ENCODE measurements around the gene PDE4B.

The PDE4B gene

DNA sequence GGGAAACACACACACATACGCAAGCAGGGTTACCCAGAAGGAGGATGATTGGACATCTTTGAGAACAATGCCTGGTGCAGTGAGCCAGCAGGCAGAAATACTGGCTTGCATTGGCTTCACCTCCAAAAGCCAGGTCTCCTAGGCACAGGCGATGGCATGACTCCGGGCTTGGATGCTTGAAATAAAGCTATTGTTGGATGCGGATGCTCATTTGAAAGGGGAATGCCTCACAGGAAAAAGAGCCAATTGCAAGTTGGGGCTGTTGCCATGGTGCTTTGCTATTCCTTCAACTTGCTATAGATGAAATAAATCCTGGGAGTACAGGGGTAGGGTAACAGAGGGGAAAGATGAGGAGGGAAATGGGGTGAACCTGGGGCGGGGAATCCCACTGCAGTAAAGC is 560.6 kb downstream of the PDE4B start:
- DNase-seq (ENCODE audit: low read depth in 1 of 2, low spot score in 1 of 2): no peak

DNA sequence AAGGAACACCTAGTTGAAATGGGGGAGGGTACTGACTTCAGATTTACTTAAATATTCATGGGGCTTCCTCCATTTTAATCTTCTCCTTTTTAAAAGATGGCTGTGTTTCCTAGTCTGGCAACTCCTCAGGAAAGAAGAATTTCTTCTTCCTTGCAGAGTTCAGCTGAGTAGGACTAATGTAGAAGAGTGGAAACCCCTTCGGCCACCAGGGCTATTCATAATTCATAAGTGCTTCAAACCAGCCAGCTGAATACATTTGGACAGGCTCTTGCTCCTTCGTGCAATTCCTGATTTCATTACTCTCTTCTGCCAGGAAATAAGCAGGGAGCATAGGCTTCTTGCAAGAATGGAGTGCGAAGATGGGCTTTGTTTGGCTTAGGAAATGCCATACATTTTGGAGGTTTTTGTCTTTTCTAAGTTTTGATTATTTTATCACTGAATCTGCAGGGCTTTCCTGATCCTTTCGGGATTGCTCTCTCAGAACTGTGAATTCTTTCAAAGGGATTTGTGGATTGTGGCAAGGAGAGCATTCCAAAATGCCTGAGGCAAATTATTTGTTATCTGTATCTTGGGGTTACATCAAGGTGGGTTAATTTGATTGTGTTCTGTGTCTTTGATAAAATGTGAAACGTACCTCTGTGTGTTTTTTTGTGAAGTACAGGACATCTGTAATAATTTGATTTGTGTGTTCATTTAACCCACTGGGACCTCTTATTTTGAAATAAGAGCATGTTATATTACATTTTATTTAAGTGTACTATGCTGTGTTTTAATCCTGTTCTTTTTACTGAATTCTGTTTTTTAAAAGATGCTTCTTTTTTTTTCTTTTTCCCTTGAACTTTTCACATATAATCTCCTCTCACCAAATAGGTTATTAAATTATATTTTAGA is 561.9 kb downstream of the PDE4B start:
- no peak for DNase-seq (ENCODE audit: low read depth in 1 of 2, low spot score in 1 of 2)

DNA sequence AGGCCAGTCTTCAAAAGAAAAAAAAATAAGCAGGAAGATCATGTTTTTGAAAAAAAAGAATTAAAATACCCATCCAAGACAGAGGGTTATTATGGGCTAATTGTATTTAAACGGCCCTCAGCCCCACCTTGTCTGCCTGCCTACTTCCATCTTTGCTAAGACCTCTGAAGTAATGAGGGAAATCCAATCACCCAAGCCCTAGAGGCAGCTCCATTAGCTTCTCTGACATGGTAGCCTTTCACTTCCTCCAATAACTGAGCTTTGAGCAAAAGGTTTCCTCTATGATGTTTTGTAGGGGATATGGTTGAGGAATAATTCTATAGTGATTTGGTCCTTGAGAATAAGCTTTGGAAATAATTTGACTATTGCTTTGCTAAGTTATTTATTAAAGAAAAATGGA is 563.1 kb downstream of the PDE4B start:
- DNase-seq (ENCODE audit: low read depth in 1 of 2, low spot score in 1 of 2): no peak

DNA sequence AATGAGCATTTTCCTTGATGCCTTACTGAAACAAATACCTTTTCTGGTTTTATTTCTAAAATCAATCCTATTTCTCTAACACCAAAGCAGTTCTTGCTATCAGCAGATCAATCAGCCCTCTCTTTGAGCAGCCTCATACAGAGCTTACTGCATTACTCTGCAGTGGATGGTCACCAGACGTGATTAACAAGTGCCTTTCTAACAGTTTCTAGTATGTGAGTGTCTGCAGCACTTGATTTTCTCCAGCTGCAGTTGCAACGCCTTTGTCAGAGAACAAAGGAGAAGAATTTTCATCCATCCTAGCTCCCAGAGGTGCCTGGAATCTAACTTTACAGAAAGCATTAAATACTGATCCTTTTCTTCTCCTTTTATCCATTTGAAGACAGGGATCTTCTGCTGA is 563.9 kb downstream of the PDE4B start:
- DNase-seq (ENCODE audit: low read depth in 1 of 2, low spot score in 1 of 2): no peak

DNA sequence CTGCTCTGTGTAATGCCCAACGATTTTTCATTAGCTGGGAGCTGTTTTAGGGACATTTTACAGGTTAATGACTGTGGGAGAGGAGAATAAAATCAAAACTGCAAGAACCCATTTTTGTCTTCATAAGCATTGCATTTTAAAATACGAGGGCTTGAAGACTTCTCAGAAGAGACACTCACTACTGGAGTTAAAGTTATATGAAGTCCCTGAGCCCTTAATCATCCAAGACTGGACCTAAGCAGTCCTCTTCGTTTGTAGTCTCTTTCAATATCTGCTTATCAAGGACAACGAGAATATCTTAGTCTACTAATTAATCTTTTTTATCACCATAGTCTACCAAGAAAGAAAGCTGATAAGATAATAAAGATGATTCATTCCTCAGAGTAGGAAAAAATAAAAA is 564.3 kb downstream of the PDE4B start:
- no peak for DNase-seq (ENCODE audit: low read depth in 1 of 2, low spot score in 1 of 2)

DNA sequence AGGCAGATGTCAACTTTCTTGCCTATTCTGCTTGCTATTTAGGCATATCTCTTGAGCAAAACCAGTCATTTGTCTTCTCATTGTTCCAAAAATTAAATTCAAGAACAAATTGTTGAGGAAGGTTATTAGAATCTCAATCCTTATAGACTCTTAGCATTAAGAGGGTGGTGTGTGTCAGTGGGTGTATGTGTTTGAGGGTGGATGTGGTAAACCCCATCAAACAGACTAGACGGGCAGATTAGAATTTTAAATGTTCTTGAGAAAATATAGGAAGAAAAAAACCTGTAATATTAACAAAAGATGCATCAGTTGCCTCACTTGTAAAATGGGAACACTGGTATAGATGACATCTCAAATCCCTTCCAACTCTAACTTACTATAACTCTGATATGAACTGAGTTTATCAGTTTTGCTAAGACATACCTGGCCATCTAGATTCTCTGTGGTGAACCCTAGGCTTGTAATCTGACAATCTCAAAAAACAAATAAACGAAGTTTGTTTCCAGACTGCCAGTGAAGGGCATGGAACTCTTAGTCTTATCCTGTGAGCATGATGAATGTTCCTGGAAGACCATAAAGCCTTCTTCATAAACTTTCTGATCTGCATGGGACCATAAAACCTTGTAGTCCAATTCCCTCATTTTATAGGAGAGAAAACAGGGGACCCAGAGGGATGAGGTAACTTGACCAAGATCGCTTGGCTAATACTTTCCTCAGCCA is 564.9 kb downstream of the PDE4B start:
- DNase-seq (ENCODE audit: low read depth in 1 of 2, low spot score in 1 of 2): no peak

DNA sequence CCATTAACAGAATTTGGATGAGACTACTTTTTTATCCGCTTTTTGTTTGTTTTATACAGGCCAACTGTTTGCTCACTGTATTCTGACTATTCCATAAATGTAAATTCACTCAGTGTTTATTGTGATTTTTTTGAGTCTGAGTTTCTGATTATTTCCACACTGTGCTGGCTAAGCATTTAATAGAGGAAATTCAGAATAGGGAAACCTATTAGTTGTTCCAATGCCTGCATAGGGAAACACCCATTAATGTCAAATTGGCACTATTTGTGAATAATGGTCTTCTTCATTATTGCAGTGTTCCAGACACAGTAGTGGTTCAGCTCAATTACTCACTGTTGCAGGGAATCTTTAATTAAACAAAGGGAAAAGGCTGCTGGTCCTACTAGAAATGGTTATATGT is 566.6 kb downstream of the PDE4B start:
- no peak for DNase-seq (ENCODE audit: low read depth in 1 of 2, low spot score in 1 of 2)

DNA sequence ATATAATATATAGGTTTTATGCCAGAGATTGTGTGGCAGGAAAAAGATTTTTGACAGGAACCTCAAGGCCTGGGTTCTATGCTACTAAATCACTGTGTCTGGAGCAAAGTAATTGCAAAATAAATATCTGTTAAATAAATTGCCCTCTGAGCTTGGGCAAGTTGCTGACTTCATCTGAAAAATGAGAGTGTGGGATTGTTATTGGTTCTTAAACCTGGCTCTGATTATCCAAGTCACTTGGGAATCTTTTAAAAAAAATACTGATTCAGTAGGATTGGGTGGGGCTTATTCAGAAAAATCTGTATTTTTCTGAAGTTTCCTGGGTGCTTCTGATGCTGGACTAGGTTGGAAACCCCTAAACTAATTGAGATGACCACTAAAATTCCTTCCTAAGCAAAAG is 567.1 kb downstream of the PDE4B start:
- DNase-seq (ENCODE audit: low read depth in 1 of 2, low spot score in 1 of 2): no peak

DNA sequence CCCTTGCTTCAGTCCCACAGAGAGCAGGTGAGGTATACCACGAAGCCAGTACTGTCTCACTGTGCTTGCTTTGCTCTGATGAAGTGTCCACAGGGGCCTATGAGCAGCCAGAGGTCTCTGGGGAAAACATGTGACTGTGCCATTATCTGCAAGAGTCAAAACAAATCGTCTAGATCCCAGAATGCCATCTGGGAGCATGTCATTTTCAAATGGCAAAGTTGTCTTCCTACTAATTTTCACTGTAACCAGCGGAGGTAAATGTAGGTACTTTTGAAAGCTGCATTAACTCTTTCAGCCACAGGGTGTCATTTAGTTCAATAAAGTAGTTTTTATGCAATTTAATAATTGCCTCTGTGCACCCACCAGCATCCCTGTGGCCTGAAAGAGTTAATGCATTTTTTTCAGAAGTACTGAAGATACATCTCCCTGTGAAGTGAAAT is 567.6 kb downstream of the PDE4B start:
- no peak for DNase-seq (ENCODE audit: low read depth in 1 of 2, low spot score in 1 of 2)

DNA sequence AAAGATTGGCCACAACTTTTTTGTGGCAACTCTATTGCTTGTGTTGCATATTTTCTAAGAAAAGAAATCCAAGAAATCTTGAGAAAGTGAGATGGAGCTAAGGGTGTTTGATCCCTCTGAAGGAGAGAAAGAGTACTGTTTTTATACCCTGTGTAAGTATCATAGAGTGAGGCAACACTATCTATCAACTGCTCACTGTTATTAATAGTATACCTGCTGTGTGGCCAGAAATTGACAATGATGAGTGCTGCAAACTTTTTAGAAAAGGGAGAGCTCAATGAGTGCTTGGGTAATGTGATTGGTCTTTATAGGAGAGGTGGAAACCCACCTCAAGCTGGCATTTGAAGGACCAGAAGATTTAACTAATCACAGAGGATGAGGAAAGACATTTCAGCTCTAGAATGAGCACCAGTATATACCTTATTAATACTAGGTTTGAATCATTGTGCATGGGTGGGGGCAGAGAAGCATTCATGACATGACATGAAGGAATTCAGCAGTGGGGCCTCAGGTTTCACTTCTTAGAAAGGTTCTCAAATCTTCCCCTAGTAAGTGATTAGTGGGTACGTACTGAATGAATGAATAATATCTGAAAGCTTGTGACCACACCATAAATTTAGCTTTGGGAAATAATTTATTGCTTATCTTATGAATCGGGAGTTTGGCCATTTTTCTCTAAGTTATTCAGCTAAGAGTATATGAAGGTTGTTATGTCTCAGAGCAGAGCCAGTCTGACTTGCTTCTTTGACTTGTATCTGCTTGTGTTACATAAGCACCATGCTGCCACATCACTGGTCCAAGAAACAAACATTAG is 572.1 kb downstream of the PDE4B start:
- DNase-seq (ENCODE audit: low read depth in 1 of 2, low spot score in 1 of 2): no peak

DNA sequence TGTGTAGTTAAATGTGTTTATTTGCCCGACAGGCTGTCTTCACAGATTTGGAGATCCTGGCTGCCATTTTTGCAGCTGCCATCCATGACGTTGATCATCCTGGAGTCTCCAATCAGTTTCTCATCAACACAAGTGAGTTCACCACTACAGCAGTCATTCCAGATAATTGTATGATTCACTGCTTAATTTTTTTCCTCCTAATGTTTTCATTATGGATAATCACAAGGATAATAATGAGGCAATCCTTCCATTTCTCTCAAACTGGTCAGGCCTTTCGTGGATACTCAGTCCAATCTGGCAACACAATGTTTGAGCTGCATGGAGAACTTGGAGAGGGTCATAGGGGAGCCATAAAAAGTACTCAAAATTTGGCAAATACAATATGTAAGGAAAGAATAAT is 572.9 kb downstream of the PDE4B start:
- no peak for DNase-seq (ENCODE audit: low read depth in 1 of 2, low spot score in 1 of 2)

DNA sequence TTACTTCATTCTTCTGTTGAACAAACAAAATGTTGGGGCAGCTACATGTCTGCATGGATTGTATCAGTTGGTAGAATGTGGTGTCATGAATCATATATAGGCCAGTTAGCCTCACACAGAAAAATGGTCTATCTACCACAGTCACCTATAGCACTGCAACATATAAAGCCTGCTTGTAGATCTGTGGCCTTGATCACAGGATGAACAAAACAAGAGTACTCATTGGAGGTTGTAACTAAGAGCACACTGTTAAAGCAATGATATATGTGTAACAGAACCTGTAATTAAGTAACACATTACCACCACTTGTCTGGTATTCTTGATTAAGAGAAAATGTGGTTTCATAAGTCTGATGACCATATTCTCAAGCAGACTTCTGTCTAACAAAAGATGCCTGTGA is 573.9 kb downstream of the PDE4B start:
- no peak for DNase-seq (ENCODE audit: low read depth in 1 of 2, low spot score in 1 of 2)

DNA sequence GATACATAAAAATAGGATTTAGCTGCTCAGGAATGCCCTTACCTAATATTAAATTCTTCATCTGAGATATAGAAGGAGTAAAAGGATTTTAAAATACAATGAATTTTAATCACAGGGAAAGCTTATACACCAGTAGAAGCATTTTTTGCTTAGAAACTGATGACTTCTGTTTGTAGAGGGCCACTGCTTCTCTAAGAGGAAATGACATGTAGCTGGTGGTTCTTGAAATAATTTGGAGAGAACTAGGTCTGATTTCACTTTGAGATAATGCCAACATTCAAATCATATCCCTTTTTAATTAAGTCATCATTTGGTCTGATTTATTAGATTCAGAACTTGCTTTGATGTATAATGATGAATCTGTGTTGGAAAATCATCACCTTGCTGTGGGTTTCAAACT is 574.7 kb downstream of the PDE4B start:
- DNase-seq (ENCODE audit: low read depth in 1 of 2, low spot score in 1 of 2): no peak

DNA sequence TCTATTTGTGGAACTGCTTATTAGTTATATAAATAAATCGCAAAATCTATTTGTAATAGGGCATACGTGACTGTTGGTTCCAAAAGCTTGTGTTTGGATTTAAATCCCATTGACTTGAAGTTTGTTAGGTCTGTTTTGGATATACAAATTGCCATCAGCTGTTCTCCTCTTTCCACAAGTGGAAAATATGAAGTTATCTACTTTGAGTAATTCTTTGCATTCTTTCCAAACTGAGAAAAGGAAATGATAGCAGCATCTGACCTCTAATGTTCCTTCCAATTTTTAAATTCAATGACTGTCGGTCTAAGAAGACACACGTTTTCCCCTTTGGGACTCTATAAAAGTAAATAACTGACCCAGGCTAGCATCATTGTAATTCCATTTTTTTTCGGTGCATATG is 575.6 kb downstream of the PDE4B start:
- DNase-seq (ENCODE audit: low read depth in 1 of 2, low spot score in 1 of 2): no peak

DNA sequence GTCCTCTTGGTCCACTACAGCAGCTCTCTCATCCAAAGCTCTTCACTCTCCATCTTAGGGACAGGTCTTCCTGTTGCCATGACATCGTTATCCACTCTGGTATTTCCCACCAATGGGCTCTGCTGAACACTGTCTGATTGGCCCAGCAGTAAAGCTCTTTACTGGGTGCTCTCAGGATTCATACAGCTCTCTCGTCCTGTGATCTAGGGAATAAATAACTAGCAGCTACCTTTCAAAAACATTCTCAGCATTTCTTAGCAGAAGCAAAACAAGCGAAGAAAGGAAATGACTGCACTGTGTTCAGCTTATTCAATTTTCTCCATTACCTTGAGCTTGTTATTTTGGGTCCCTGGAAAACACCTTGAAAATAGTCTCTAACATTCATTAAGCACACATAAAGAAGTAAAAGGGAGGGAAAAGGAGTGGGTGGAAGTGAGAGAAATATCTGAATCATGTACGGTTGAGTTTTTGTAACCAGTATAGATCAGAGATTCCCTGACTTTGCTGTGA is 577.8 kb downstream of the PDE4B start:
- DNase-seq (ENCODE audit: low read depth in 1 of 2, low spot score in 1 of 2): no peak

DNA sequence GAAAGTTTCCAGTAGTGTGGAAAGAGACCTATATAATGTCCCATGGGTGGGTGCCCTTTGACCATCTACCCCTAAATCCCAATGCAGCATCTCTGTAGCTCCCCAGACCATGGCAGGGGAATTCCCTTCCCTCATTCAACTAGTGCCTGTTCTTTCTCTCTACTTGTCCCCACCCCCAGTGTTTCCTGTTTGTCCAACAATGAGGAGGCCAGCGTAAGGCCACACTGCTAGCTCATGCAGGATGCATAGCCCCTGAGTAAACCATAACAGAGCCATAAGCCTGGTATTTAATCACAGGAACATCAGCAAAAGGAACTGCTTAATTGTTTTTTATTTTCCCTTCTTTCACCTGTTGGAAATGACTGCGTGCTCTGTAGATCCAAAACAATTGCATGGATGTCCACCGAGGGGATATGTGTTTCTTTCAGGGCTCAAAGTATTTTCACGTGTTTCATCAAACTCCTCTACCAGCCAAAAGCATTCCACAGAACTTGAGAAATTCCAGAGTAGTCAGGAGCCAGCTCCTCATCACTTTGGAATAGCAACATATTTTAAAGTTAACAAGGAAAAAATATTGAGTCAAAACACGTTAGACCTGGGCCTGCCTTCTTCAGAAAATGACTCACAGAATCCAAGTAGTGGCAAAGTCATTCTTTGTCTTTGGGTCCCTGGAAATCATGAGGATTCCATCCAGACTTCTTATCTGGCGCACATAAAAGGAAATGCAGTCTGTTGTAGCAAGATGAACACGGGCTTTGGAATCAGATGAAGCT is 578.7 kb downstream of the PDE4B start:
- DNase-seq (ENCODE audit: low read depth in 1 of 2, low spot score in 1 of 2): no peak

DNA sequence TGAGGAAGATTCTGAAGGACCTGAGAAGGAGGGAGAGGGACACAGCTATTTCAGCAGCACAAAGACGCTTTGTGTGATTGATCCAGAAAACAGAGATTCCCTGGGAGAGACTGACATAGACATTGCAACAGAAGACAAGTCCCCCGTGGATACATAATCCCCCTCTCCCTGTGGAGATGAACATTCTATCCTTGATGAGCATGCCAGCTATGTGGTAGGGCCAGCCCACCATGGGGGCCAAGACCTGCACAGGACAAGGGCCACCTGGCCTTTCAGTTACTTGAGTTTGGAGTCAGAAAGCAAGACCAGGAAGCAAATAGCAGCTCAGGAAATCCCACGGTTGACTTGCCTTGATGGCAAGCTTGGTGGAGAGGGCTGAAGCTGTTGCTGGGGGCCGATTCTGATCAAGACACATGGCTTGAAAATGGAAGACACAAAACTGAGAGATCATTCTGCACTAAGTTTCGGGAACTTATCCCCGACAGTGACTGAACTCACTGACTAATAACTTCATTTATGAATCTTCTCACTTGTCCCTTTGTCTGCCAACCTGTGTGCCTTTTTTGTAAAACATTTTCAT is 579.9 kb downstream of the PDE4B start:
- DNase-seq (ENCODE audit: low read depth in 1 of 2, low spot score in 1 of 2): no peak

DNA sequence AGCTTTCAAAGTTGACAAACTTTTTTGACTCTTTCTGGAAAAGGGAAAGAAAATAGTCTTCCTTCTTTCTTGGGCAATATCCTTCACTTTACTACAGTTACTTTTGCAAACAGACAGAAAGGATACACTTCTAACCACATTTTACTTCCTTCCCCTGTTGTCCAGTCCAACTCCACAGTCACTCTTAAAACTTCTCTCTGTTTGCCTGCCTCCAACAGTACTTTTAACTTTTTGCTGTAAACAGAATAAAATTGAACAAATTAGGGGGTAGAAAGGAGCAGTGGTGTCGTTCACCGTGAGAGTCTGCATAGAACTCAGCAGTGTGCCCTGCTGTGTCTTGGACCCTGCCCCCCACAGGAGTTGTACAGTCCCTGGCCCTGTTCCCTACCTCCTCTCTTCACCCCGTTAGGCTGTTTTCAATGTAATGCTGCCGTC is 580.5 kb downstream of the PDE4B start:
- no peak for DNase-seq (ENCODE audit: low read depth in 1 of 2, low spot score in 1 of 2)

DNA sequence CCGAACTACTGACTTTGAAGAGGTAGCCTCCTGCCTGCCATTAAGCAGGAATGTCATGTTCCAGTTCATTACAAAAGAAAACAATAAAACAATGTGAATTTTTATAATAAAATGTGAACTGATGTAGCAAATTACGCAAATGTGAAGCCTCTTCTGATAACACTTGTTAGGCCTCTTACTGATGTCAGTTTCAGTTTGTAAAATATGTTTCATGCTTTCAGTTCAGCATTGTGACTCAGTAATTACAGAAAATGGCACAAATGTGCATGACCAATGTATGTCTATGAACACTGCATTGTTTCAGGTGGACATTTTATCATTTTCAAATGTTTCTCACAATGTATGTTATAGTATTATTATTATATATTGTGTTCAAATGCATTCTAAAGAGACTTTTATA is 581.5 kb downstream of the PDE4B start:
- DNase-seq (ENCODE audit: low read depth in 1 of 2, low spot score in 1 of 2): no peak

DNA sequence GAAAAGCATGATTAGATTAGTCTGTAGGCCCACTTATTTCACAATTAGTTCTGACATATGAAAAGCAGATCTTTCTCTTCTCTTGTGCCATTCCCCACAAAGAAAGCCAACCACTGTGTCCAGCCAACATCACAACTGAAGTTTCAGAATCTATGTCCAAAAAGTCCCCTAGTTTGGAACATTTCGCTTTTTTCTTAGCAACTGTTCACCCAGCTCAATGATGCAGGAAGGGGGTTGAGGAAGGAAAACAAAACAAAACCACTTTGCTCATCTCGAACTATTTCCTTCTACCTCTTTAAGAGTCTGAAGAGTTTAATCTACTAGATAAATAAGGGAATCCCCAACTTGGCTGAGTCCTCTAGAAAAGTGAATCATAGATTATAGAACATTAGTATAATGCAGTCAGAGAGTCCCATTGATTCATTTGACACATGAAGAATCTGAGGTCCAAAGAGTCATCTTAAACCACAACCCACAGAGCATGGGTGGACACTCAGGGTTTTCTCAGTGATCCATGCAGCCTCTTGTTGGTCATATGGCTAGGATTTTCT is 581.9 kb downstream of the PDE4B start:
- DNase-seq (ENCODE audit: low read depth in 1 of 2, low spot score in 1 of 2): no peak
